Loucy (cell line): ENCODE data around the gene MAP7D3.
"Not testable (repeated sequence)": the region's sequence is repeated elsewhere in the genome, so short reads cannot be mapped to it uniquely, and the experiment has no call there.

ENCODE experiments used
- H2AFZ ChIP-seq: fragments of 200-600 bp; sonication (generic); 2 replicates; pipeline ENCODE4 v1.6.0; 2016; ENCODE audit warnings: antibody characterized with exemption, mild to moderate bottlenecking, low read length, moderate library complexity
- H3F3A ChIP-seq: fragments of 200-600 bp; 2 replicates; pipeline ENCODE4 v1.6.0; 2016; ENCODE audit warnings: antibody characterized with exemption, low read depth, mild to moderate bottlenecking
- H3K27me3 ChIP-seq: fragments of 200-600 bp; sonication (generic); 2 replicates; pipeline ENCODE4 v1.6.1; 2014; ENCODE audit warnings: low read length, mild to moderate bottlenecking; ENCODE audit not compliant: insufficient read depth, poor library complexity, severe bottlenecking
- H3K36me3 ChIP-seq: fragments of 200-600 bp; sonication (generic); 2 replicates; pipeline ENCODE4 v1.6.1; 2016; ENCODE audit warnings: low read length; ENCODE audit not compliant: insufficient read depth
- H3K4me1 ChIP-seq: fragments of 200-600 bp; sonication (generic); 2 replicates; pipeline ENCODE4 v1.5.1; 2014; ENCODE audit warnings: low read length, mild to moderate bottlenecking; ENCODE audit not compliant: insufficient read depth, poor library complexity, severe bottlenecking
- H3K4me2 ChIP-seq: fragments of 200-600 bp; sonication (generic); 2 replicates; pipeline ENCODE4 v1.6.0; 2014; ENCODE audit warnings: antibody characterized with exemption, low read length, low read depth, mild to moderate bottlenecking; ENCODE audit not compliant: poor library complexity, severe bottlenecking
- H3K4me3 ChIP-seq: fragments of 200-600 bp; sonication (generic); 2 replicates; pipeline ENCODE4 v1.5.1; 2014; ENCODE audit warnings: low read length, mild to moderate bottlenecking, mixed read lengths; ENCODE audit not compliant: poor library complexity, severe bottlenecking
- H3K79me2 ChIP-seq: fragments of 200-600 bp; sonication (generic); 2 replicates; pipeline ENCODE4 v1.6.1; 2014; ENCODE audit warnings: low read length; ENCODE audit not compliant: insufficient read depth
- H3K9ac ChIP-seq: fragments of 200-600 bp; sonication (generic); 2 replicates; pipeline ENCODE4 v1.6.0; 2014; ENCODE audit warnings: mild to moderate bottlenecking, low read depth, low read length, moderate library complexity; ENCODE audit not compliant: poor library complexity, severe bottlenecking
- H3K9me2 ChIP-seq: fragments of 200-600 bp; sonication (generic); replicated peaks from 2 replicates; pipeline ENCODE4 v1.6.1; 2016; ENCODE audit warnings: low read depth, low read length, mixed read lengths
- H3K9me3 ChIP-seq: fragments of 200-600 bp; sonication (generic); 2 replicates; pipeline ENCODE4 v1.6.1; 2014; ENCODE audit warnings: mild to moderate bottlenecking, antibody characterized with exemption, low read length, low read depth; ENCODE audit not compliant: insufficient read depth
- H4K20me1 ChIP-seq: fragments of 200-600 bp; sonication (generic); 2 replicates; pipeline ENCODE4 v1.6.0; 2014; ENCODE audit warnings: antibody characterized with exemption, low read length, mild to moderate bottlenecking; ENCODE audit not compliant: insufficient read depth, poor library complexity, severe bottlenecking
- CTCF ChIP-seq: fragments of 200-600 bp; sonication (generic); conservative IDR thresholded peaks from 2 replicates; pipeline ENCODE4 v1.5.1; 2014; ENCODE audit warnings: mild to moderate bottlenecking, antibody characterized with exemption, low read length
- EZH2phosphoT487 ChIP-seq: fragments of 200-600 bp; IDR thresholded peaks from 2 replicates; pipeline ENCODE4 v1.6.1; 2018; ENCODE audit warnings: antibody characterized with exemption, mild to moderate bottlenecking, moderate library complexity, borderline replicate concordance

Gene MAP7D3

GRCh38 chrX:136171420-136171819 is 79.8 kb downstream of the MAP7D3 start:
- Histone ChIP-seq H3K36me3 (no peaks in the 10 kb centered on the region), H2AFZ (no peak overlapping the region), H3K4me3 (no peak overlapping the region), H3K27me3 (no peaks in the 10 kb centered on the region), H3K9me2 (no peaks in the 10 kb centered on the region), H3K9ac (no peak overlapping the region), H3K9me3 (no peaks in the 10 kb centered on the region), H3K4me1 (no peaks in the 10 kb centered on the region), H3K4me2 (no peak overlapping the region), H3K79me2 (no peaks in the 10 kb centered on the region), H3F3A (no peaks in the 10 kb centered on the region), H4K20me1 (no peaks in the 10 kb centered on the region)
- TF ChIP-seq CTCF (no peak), EZH2phosphoT487 (no peak)

- Histone ChIP-seq H3K9me2 (no peaks in the 10 kb centered on the region), H3K9ac (no peak overlapping the region), H4K20me1 (no peaks in the 10 kb centered on the region), H3K4me1 (no peaks in the 10 kb centered on the region), H3K4me3 (no peak overlapping the region), H3K27me3 (no peaks in the 10 kb centered on the region), H3K36me3 (no peaks in the 10 kb centered on the region), H3K9me3 (no peaks in the 10 kb centered on the region), H3F3A (no peaks in the 10 kb centered on the region), H2AFZ (no peak overlapping the region), H3K4me2 (no peak overlapping the region), H3K79me2 (no peaks in the 10 kb centered on the region)
- TF ChIP-seq CTCF (no peak), EZH2phosphoT487 (no peak)
Observed at GRCh38 chrX:136170139-136170800, 80.9 kb downstream of the MAP7D3 start.

- Histone ChIP-seq H3K9me2 (no peaks in the 10 kb centered on the region), H3K9me3 (no peaks in the 10 kb centered on the region), H3K4me1 (no peaks in the 10 kb centered on the region), H2AFZ (no peak overlapping the region), H3K4me3 (no peak overlapping the region), H3F3A (no peaks in the 10 kb centered on the region), H3K36me3 (no peaks in the 10 kb centered on the region), H3K4me2 (no peak overlapping the region), H3K9ac (no peak overlapping the region), H3K27me3 (no peaks in the 10 kb centered on the region), H3K79me2 (no peaks in the 10 kb centered on the region), H4K20me1 (no peaks in the 10 kb centered on the region)
- TF ChIP-seq CTCF (no peak), EZH2phosphoT487 (no peak)
Observed at GRCh38 chrX:136168929-136169735, 82.1 kb downstream of the MAP7D3 start.

GRCh38 chrX:136167989-136168388 is 83.2 kb downstream of the MAP7D3 start:
- H3K4me2 ChIP-seq, H3K9ac ChIP-seq, H3K4me1 ChIP-seq, H4K20me1 ChIP-seq, H3K79me2 ChIP-seq, H3K27me3 ChIP-seq, H3F3A ChIP-seq, H3K4me3 ChIP-seq, H2AFZ ChIP-seq, H3K36me3 ChIP-seq, H3K9me2 ChIP-seq, H3K9me3 ChIP-seq: not testable (repeated sequence)
